ENCODE measurements around the gene BLOC1S6.

The BLOC1S6 gene

GRCh38 chr15:45587095-45587862, at the start of gene BLOC1S6:
Gene BLOC1S6 (plus strand): TSS chr15:45587379. CDS start chr15:45587444, 65 bp downstream.
- DNase-seq (ENCODE audit: low spot score): peak; percentile 88

GRCh38 chr15:45539680-45540079, 47.5 kb upstream of the BLOC1S6 start:
- no peak for DNase-seq (ENCODE audit: low spot score)

- DNase-seq (ENCODE audit: low spot score): no peak
These were observed 46.6 kb upstream of the BLOC1S6 start for GRCh38 chr15:45540531-45540930.

GRCh38 chr15:45543051-45543450, 44.1 kb upstream of the BLOC1S6 start:
- DNase-seq (ENCODE audit: low spot score): no peak

GRCh38 chr15:45544266-45545023, 42.7 kb upstream of the BLOC1S6 start:
- no peak for DNase-seq (ENCODE audit: low spot score)

GRCh38 chr15:45546789-45547188, 40.4 kb upstream of the BLOC1S6 start:
- DNase-seq (ENCODE audit: low spot score): no peak

- DNase-seq (ENCODE audit: low spot score): no peak
These were observed 38.2 kb upstream of the BLOC1S6 start for GRCh38 chr15:45548753-45549520.

- no peak for DNase-seq (ENCODE audit: low spot score)
These were observed 37.5 kb upstream of the BLOC1S6 start for GRCh38 chr15:45549541-45550220.

- DNase-seq (ENCODE audit: low spot score): no peak
These were observed 36.7 kb upstream of the BLOC1S6 start for GRCh38 chr15:45550436-45550835.

- DNase-seq (ENCODE audit: low spot score): no peak
These were observed 35.5 kb upstream of the BLOC1S6 start for GRCh38 chr15:45551676-45552075.

- no peak for DNase-seq (ENCODE audit: low spot score)
These were observed 31.1 kb upstream of the BLOC1S6 start for GRCh38 chr15:45555934-45556608.

- DNase-seq (ENCODE audit: low spot score): no peak
These were observed 14.6 kb upstream of the BLOC1S6 start for GRCh38 chr15:45572617-45573016.

- DNase-seq (ENCODE audit: low spot score): no peak
These were observed 13.1 kb upstream of the BLOC1S6 start for GRCh38 chr15:45573961-45574629.

GRCh38 chr15:45581919-45582318, 5.3 kb upstream of the BLOC1S6 start:
- DNase-seq (ENCODE audit: low spot score): no peak

- DNase-seq (ENCODE audit: low spot score): no peak
These were observed 3.2 kb upstream of the BLOC1S6 start for GRCh38 chr15:45583731-45584639.

- DNase-seq (ENCODE audit: low spot score): no peak
These were observed 1.9 kb upstream of the BLOC1S6 start for GRCh38 chr15:45585069-45585791.

- no peak for DNase-seq (ENCODE audit: low spot score)
These were observed 1.1 kb upstream of the BLOC1S6 start for GRCh38 chr15:45586125-45586524.

- no peak for DNase-seq (ENCODE audit: low spot score)
These were observed 531 bp upstream of the BLOC1S6 start for GRCh38 chr15:45586601-45587094.

- no peak for DNase-seq (ENCODE audit: low spot score)
These were observed 638 bp downstream of the BLOC1S6 start for GRCh38 chr15:45587863-45588170.

Measured in activated CD4-positive, alpha-beta T cell treated with anti-CD3 and anti-CD28 coated beads, Interleukin-2, Interleukin-4, amounts not matched to agents 100 ng/mL and 50 ng/mL, durations not matched to agents 16 hours and 8 hours (primary cell).